ENCODE data around the gene CAGE1. TPM values are rescaled to one million over a fixed set of nuclear protein-coding genes. Genes with fewer than 3 reads are reported as not detected.
A peak's percentile ranks its signal among the peaks of the same experiment; 100 is the strongest.

CAGE1 gene
- total and polyA plus RNA-seq, 2 donors (not counting 1 experiment from before 2014, with no cell fraction given), result 0.17 TPM; not detected in 1

DNA sequence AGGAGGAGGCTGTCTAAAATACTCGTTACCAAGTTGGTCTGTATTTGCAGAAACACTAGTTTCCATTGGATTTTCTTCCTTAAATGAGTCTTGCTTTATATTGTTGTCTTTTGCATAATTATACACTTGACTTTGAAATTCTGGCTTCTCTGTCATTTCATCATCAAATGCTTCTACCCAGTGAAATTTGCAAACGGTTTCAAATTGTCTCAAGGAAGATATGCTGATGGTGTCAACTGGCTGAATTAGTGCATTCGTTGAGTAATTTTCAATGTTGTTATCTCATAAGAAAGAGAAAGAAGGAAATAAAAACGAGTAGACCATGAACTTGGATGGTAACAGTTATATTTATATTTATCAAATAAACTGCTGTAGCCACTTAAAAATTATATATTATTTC lies 10.8 kb downstream of the CAGE1 start:
- no peak for TF ChIP-seq EZH2 (IDR thresholded peaks at IDR 0.05; ENCODE audit: low read length, missing control alignments)
- TF ChIP-seq, protein P1, sequence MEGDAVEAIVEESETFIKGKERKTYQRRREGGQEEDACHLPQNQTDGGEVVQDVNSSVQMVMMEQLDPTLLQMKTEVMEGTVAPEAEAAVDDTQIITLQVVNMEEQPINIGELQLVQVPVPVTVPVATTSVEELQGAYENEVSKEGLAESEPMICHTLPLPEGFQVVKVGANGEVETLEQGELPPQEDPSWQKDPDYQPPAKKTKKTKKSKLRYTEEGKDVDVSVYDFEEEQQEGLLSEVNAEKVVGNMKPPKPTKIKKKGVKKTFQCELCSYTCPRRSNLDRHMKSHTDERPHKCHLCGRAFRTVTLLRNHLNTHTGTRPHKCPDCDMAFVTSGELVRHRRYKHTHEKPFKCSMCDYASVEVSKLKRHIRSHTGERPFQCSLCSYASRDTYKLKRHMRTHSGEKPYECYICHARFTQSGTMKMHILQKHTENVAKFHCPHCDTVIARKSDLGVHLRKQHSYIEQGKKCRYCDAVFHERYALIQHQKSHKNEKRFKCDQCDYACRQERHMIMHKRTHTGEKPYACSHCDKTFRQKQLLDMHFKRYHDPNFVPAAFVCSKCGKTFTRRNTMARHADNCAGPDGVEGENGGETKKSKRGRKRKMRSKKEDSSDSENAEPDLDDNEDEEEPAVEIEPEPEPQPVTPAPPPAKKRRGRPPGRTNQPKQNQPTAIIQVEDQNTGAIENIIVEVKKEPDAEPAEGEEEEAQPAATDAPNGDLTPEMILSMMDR (conservative IDR thresholded peaks at IDR 0.05 in 1 of 2, IDR thresholded peaks at IDR 0.05 in 1 of 2; ENCODE audit: low read depth in 1 of 2, low read length in 2 of 2), result no peak
- no peaks in the 10 kb centered on the region for H4K20me1 ChIP-seq (ENCODE audit: control insufficient read depth, extremely low read depth, insufficient read depth, low read length)
- no peaks in the 10 kb centered on the region for H3K79me2 ChIP-seq (ENCODE audit: control insufficient read depth, insufficient read depth, low read length)
- DNase-seq (ENCODE audit: low read depth in 2 of 2), result no peak
- no peaks in the 10 kb centered on the region for H3K36me3 ChIP-seq (ENCODE audit: control insufficient read depth, insufficient read depth, low read length)
- no peak overlapping the region for H3K9ac ChIP-seq (ENCODE audit: insufficient read depth, low read length)
- H3K4me3 ChIP-seq (replicated peaks in 1 of 4; ENCODE audit: control extremely low read depth in 1 of 4, insufficient read depth in 1 of 4, low read depth in 3 of 4, low read length in 4 of 4), result no peak overlapping the region
- no peak overlapping the region for H3K27ac ChIP-seq (ENCODE audit: insufficient read depth, low read length)
- H2AFZ ChIP-seq (ENCODE audit: low read length), result no peak overlapping the region
- H3K9me3 ChIP-seq (ENCODE audit: control insufficient read depth, insufficient read depth, low read depth, low read length), result no peaks in the 10 kb centered on the region
- no peaks in the 10 kb centered on the region for H3K4me1 ChIP-seq (ENCODE audit: control insufficient read depth, extremely low read depth, insufficient read depth, low read length)
- no peak overlapping the region for H3K4me2 ChIP-seq (ENCODE audit: extremely low read depth, insufficient read depth, low read length)
- H3K27me3 ChIP-seq (ENCODE audit: control insufficient read depth, insufficient read depth, low read length), result no peaks in the 10 kb centered on the region

DNA sequence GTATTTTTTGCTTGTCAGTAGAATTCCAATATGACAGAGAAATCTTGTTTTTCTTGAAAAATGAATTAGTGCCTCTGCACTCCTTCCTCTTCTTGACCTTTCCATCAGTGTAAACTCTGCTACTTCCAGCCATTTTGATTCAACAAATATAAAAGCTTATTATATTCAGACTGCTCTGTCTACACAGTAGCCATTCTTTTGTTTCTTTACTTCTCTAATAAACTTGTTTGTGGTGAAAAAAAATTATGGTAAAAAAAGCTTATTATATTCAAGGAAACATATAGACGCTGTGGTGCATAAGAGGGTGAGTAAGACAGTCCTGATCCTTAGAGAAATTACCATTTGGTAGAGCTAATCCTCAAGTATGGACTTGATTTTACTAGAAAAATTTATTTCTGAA lies 11.6 kb downstream of the CAGE1 start:
- Histone ChIP-seq H4K20me1 (ENCODE audit: control insufficient read depth, extremely low read depth, insufficient read depth, low read length) (no peaks in the 10 kb centered on the region), H3K4me1 (ENCODE audit: control insufficient read depth, extremely low read depth, insufficient read depth, low read length) (no peaks in the 10 kb centered on the region), H3K36me3 (ENCODE audit: control insufficient read depth, insufficient read depth, low read length) (no peaks in the 10 kb centered on the region), H3K4me2 (ENCODE audit: extremely low read depth, insufficient read depth, low read length) (no peak overlapping the region), H3K27ac (ENCODE audit: insufficient read depth, low read length) (no peak overlapping the region), H3K4me3 (replicated peaks in 1 of 4; ENCODE audit: control extremely low read depth in 1 of 4, insufficient read depth in 1 of 4, low read depth in 3 of 4, low read length in 4 of 4) (no peak overlapping the region), H2AFZ (ENCODE audit: low read length) (no peak overlapping the region), H3K9me3 (ENCODE audit: control insufficient read depth, insufficient read depth, low read depth, low read length) (no peaks in the 10 kb centered on the region), H3K79me2 (ENCODE audit: control insufficient read depth, insufficient read depth, low read length) (no peaks in the 10 kb centered on the region), H3K27me3 (ENCODE audit: control insufficient read depth, insufficient read depth, low read length) (no peaks in the 10 kb centered on the region), H3K9ac (ENCODE audit: insufficient read depth, low read length) (no peak overlapping the region)
- TF ChIP-seq, protein P1 (conservative IDR thresholded peaks at IDR 0.05 in 1 of 2, IDR thresholded peaks at IDR 0.05 in 1 of 2; ENCODE audit: low read depth in 1 of 2, low read length in 2 of 2), result no peak
- TF ChIP-seq EZH2 (IDR thresholded peaks at IDR 0.05; ENCODE audit: low read length, missing control alignments), result no peak
- no peak for DNase-seq (ENCODE audit: low read depth in 2 of 2)

DNA sequence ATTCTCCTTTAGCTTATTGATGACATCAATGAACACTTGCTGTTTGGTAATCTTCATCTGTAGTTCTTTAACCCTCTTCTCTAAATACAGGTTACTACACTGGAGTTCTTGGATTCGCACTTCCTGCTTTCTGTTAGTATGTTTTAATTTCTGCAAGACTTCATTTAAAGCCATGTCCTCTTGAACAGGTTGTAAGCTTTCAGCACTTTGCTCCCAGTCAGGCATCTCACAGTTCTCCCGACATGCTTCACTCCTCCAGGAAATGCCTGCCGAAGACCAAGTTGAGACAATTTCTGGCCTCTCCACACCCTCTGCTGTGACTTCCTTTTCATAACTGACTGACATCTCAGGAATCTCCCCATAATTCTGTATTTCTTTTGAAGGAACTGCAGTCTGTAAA lies 15.8 kb downstream of the CAGE1 start:
- no peak for DNase-seq (ENCODE audit: low read depth in 2 of 2)
- H3K27me3 ChIP-seq (ENCODE audit: control insufficient read depth, insufficient read depth, low read length), result no peaks in the 10 kb centered on the region
- H3K79me2 ChIP-seq (ENCODE audit: control insufficient read depth, insufficient read depth, low read length), result no peaks in the 10 kb centered on the region
- H2AFZ ChIP-seq (ENCODE audit: low read length), result peak overlapping the region; percentile 27
- H4K20me1 ChIP-seq (ENCODE audit: control insufficient read depth, extremely low read depth, insufficient read depth, low read length), result no peaks in the 10 kb centered on the region
- no peaks in the 10 kb centered on the region for H3K9me3 ChIP-seq (ENCODE audit: control insufficient read depth, insufficient read depth, low read depth, low read length)
- H3K36me3 ChIP-seq (ENCODE audit: control insufficient read depth, insufficient read depth, low read length), result no peaks in the 10 kb centered on the region
- H3K4me3 ChIP-seq (replicated peaks in 1 of 4; ENCODE audit: control extremely low read depth in 1 of 4, insufficient read depth in 1 of 4, low read depth in 3 of 4, low read length in 4 of 4), result no peak overlapping the region
- no peak overlapping the region for H3K9ac ChIP-seq (ENCODE audit: insufficient read depth, low read length)
- H3K4me1 ChIP-seq (ENCODE audit: control insufficient read depth, extremely low read depth, insufficient read depth, low read length), result no peaks in the 10 kb centered on the region
- H3K27ac ChIP-seq (ENCODE audit: insufficient read depth, low read length), result no peak overlapping the region
- TF ChIP-seq EZH2 (IDR thresholded peaks at IDR 0.05; ENCODE audit: low read length, missing control alignments), result no peak
- TF ChIP-seq, protein P1 (conservative IDR thresholded peaks at IDR 0.05 in 1 of 2, IDR thresholded peaks at IDR 0.05 in 1 of 2; ENCODE audit: low read depth in 1 of 2, low read length in 2 of 2), result no peak
- H3K4me2 ChIP-seq (ENCODE audit: extremely low read depth, insufficient read depth, low read length), result no peak overlapping the region

Data from fibroblast of lung (primary cell).